B cell (primary cell): ENCODE data around the gene NANOGP8. TPM values are rescaled to one million over a fixed set of nuclear protein-coding genes. Genes with fewer than 3 reads are reported as not detected.

Source experiments
- ATAC-seq: fragments of 200-7000 bp; cut with Tn5 transposase; one replicate; pipeline ENCODE4 v1.10.0; 2021; ENCODE audit warnings: low read depth, mild to moderate bottlenecking, moderate number of reproducible peaks, moderate library complexity
- CTCF ChIA-PET: fragments of 350-600 bp; sonication (Branson Sonifier 250); formaldehyde crosslinking; loops from one replicate; lab custom pipeline; 2021; ENCODE audit warnings: antibody characterized with exemption, inconsistent platforms; lab: Charles Lee
- POLR2A ChIA-PET: fragments of 350-600 bp; sonication (Branson Sonifier 250); formaldehyde crosslinking; loops from one replicate; lab custom pipeline; 2021; ENCODE audit warnings: antibody characterized with exemption; lab: Charles Lee
- DNase-seq: peaks from one replicate; pipeline ENCODE4 v3.0.0; 2013
- H2AFZ ChIP-seq: 2 replicates; pipeline ENCODE4 v1.6.1; 2012; ENCODE audit warnings: mild to moderate bottlenecking, low read depth, low read length; ENCODE audit not compliant: insufficient read depth, poor library complexity, severe bottlenecking
- H3K27ac ChIP-seq, 2 donors: 1 replicate in 1 of 2; 2 replicates in 1 of 2; pipeline ENCODE4 v1.5.1; 2012 to 2013; ENCODE audit warnings: low read length in 2 of 2, mild to moderate bottlenecking in 2 of 2, moderate library complexity in 1 of 2
- H3K27me3 ChIP-seq, 4 experiments: fragments of 200-600 bp in 1 of 4; sonication (generic) in 1 of 4; replicated peaks in 1 of 4; 1 replicate in 2 of 4; 2 replicates in 2 of 4; pipeline versions ENCODE4 v1.6.1 to v1.7.0; 2013 to 2016; ENCODE audit warnings: low read length in 3 of 4, mild to moderate bottlenecking in 2 of 4, mixed read lengths in 1 of 4, moderate library complexity in 1 of 4; ENCODE audit not compliant: insufficient read depth in 4 of 4, control insufficient read depth in 3 of 4; ENCODE audit errors: control extremely low read depth in 1 of 4
- H3K36me3 ChIP-seq, 2 experiments: replicated peaks in 1 of 2; 1 replicate in 1 of 2; 2 replicates in 1 of 2; pipeline versions ENCODE4 v1.6.1 to v1.7.1; 2013; ENCODE audit warnings: low read length in 1 of 2; ENCODE audit not compliant: insufficient read depth in 2 of 2, control insufficient read depth in 1 of 2; ENCODE audit errors: control extremely low read depth in 1 of 2, extremely low read depth in 1 of 2
- H3K4me1 ChIP-seq, 2 donors: fragments of 200-600 bp in 1 of 2; sonication (generic) in 1 of 2; 1 replicate in 1 of 2; 2 replicates in 1 of 2; pipeline versions ENCODE4 v1.5.1 to v1.6.1; 2013 to 2017; ENCODE audit warnings: low read length in 2 of 2; ENCODE audit not compliant: control insufficient read depth in 2 of 2, insufficient read depth in 2 of 2
- H3K4me2 ChIP-seq: replicated peaks from 2 replicates; pipeline ENCODE3; 2012; ENCODE audit warnings: mild to moderate bottlenecking, low read depth, low read length; ENCODE audit not compliant: poor library complexity, severe bottlenecking
- H3K4me3 ChIP-seq, 5 experiments: fragments of 200-600 bp in 1 of 5; sonication (generic) in 1 of 5; 1 replicate in 3 of 5; 2 replicates in 2 of 5; pipeline versions ENCODE4 v1.5.1 to v1.7.0; 2011 to 2016; ENCODE audit warnings: low read length in 4 of 5, mild to moderate bottlenecking in 4 of 5, low read depth in 2 of 5, control low read depth in 1 of 5, moderate library complexity in 1 of 5; ENCODE audit not compliant: insufficient read depth in 1 of 5; ENCODE audit errors: control extremely low read depth in 1 of 5, extremely low read depth in 1 of 5
- H3K79me2 ChIP-seq: fragments of 200-600 bp; sonication (generic); one replicate; pipeline ENCODE4 v1.6.0; 2016; ENCODE audit warnings: low read length; ENCODE audit not compliant: control insufficient read depth, insufficient read depth
- H3K9ac ChIP-seq: fragments of 200-600 bp; sonication (generic); 2 replicates; pipeline ENCODE4 v1.6.1; 2017; ENCODE audit warnings: mild to moderate bottlenecking, low read length, moderate library complexity
- H3K9me3 ChIP-seq, 3 donors: one replicate each; pipeline versions ENCODE4 v1.6.1 to v1.7.1; 2013; ENCODE audit warnings: low read length in 2 of 3; ENCODE audit not compliant: control insufficient read depth in 2 of 3, insufficient read depth in 1 of 3; ENCODE audit errors: control extremely low read depth in 1 of 3
- H4K20me1 ChIP-seq: 2 replicates; pipeline ENCODE4 v1.6.0; 2012; ENCODE audit warnings: mild to moderate bottlenecking, low read length; ENCODE audit not compliant: insufficient read depth, control insufficient read depth, poor library complexity, severe bottlenecking
- H3K27ac Mint-ChIP-seq: one replicate; pipeline ENCODE4 v1.8.0; 2021; ENCODE audit warnings: mixed read lengths
- H3K27me3 Mint-ChIP-seq: one replicate; pipeline ENCODE4 v1.8.0; 2021; ENCODE audit warnings: mixed read lengths
- H3K4me1 Mint-ChIP-seq: one replicate; pipeline ENCODE4 v1.8.0; 2021; ENCODE audit warnings: mixed read lengths
- H3K4me3 Mint-ChIP-seq: one replicate; pipeline ENCODE4 v1.8.0; 2021; ENCODE audit warnings: mixed read lengths
- H3K9me3 Mint-ChIP-seq: one replicate; pipeline ENCODE4 v1.8.0; 2022; ENCODE audit warnings: mixed read lengths; ENCODE audit not compliant: insufficient read depth
- EZH2 ChIP-seq: IDR thresholded peaks from 2 replicates; pipeline ENCODE4 v1.6.1; 2012; ENCODE audit warnings: borderline replicate concordance, low read depth, mild to moderate bottlenecking, moderate library complexity, low read length; ENCODE audit not compliant: insufficient read depth, poor library complexity, severe bottlenecking
- WGBS: methylation state at CpG from one replicate; pipeline ENCODE4 v1.1.5; 2013; ENCODE audit warnings: missing lambda C conversion rate; ENCODE audit not compliant: insufficient coverage; 5-methylcytosine and 5-hydroxymethylcytosine counted together
- intact Hi-C: fragments of 100-400 bp; cut with micrococcal nuclease; formaldehyde crosslinking; loops from one replicate; pipeline ENCODE4 v1.10.0; 2022
- polyA plus RNA-seq: library from polyadenylated mRNA; depleted of rRNA; stranded (reverse); fragments of >200 nt; gene quantifications from 2 replicates; pipeline ENCODE4 v1.2.3, GENCODE V29; 2012
- total RNA-seq, 2 donors: library from RNA; stranded (reverse); fragments of 120-200 nt in 1 of 2; gene quantifications; 1 replicate in 1 of 2; 2 replicates in 1 of 2; pipeline versions ENCODE4 v1.2.3 to v1.2.4, GENCODE V29; 2013 to 2022
- TF ChIP-seq, protein P1 (sequence below): fragments of 200-600 bp; IDR thresholded peaks from one replicate; pipeline ENCODE4 v1.8.0; 2022; ENCODE audit warnings: antibody characterized with exemption, mild to moderate bottlenecking

Gene NANOGP8
- total and polyA plus RNA-seq, 2 donors (not counting 1 experiment from before 2014, with no cell fraction given), result 0.18 TPM; not detected in 1

- Histone ChIP-seq H3K36me3 (no peaks in the 10 kb centered on the region), H3K4me2 (no peak overlapping the region), H3K4me3 (no peak overlapping the region), H3K79me2 (no peaks in the 10 kb centered on the region), H3K9me3 (no peaks in the 10 kb centered on the region), H4K20me1 (no peaks in the 10 kb centered on the region), H3K4me1 (peaks cover 0 to 4% of the 10 kb centered on the region in 2 donors), H3K27ac (no peak overlapping the region), H2AFZ (no peak overlapping the region), H3K9ac (no peak overlapping the region), H3K27me3 (no peaks in the 10 kb centered on the region)
- TF ChIP-seq, protein P1, sequence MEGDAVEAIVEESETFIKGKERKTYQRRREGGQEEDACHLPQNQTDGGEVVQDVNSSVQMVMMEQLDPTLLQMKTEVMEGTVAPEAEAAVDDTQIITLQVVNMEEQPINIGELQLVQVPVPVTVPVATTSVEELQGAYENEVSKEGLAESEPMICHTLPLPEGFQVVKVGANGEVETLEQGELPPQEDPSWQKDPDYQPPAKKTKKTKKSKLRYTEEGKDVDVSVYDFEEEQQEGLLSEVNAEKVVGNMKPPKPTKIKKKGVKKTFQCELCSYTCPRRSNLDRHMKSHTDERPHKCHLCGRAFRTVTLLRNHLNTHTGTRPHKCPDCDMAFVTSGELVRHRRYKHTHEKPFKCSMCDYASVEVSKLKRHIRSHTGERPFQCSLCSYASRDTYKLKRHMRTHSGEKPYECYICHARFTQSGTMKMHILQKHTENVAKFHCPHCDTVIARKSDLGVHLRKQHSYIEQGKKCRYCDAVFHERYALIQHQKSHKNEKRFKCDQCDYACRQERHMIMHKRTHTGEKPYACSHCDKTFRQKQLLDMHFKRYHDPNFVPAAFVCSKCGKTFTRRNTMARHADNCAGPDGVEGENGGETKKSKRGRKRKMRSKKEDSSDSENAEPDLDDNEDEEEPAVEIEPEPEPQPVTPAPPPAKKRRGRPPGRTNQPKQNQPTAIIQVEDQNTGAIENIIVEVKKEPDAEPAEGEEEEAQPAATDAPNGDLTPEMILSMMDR, result no peak
- TF ChIP-seq EZH2, result no peak
- DNase-seq (no peak), ATAC-seq (no peak)
- no peak overlapping the region for H3K27ac Mint-ChIP-seq
- ChIA-PET CTCF (no interaction called here), POLR2A (no interaction called here)
- no peaks in the 10 kb centered on the region for H3K27me3 Mint-ChIP-seq
- intact Hi-C loops, result no loop called here
- no peak overlapping the region for H3K4me3 Mint-ChIP-seq
- WGBS, result 63% methylated on average over 4 of the region's 8 CpGs
- peaks cover 2% of the 10 kb centered on the region for H3K4me1 Mint-ChIP-seq
- no peaks in the 10 kb centered on the region for H3K9me3 Mint-ChIP-seq
Measured at GRCh38 chr15:35040339-35041255, 44.5 kb downstream of the NANOGP8 start.
